Measurements from ENCODE around the gene BCAT1. TPM values are rescaled to one million over a fixed set of nuclear protein-coding genes. Genes with fewer than 3 reads are reported as not detected.

The BCAT1 gene
- total and polyA plus RNA-seq, 2 of the 8 experiments (the other 6 are each of a cell fraction or from before 2014, with no cell fraction given), result 19.7 to 263 TPM

DNA sequence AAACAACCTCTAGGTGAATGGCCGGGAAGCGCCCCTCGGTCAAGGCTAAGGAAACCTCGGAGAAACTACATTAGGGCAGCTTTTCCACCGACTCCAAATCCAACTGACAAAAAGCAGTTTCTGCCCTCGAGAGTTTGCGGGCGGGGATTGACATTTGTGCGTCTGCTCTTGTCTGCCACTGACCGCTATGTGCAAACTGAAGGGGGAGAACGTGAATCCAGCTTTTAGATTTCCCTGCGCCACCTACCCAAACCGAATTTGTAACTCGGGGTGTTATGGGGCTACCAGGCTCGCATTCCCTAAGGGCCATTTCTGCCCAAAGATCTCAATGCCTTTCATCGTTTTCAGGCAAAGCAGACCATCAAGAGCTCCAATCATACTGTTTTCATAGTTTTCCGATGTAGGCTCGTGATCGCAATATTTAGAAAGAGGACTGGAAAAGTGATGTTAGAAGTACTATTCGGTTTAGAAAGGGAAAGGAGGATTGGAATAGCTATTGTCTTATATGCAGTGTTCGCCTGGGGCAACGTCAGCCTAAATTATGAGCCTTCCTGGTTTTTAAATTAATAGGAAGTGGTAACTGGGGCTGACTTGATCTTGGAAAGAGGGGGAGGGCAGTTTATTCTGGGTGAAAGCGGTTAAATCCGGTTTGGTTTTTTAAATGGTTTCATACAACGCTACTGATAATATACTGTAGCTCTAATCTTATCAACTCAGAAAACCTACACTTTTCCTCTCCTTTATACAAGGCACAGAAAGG, 45.4 kb downstream of the BCAT1 start (continued):
- TF ChIP-seq SUZ12 (IDR thresholded peaks at IDR 0.05; ENCODE audit: low read length), result no peak
- no peak for TF ChIP-seq SRF (IDR thresholded peaks at IDR 0.05; ENCODE audit: low read depth, low read length)
- TF ChIP-seq TAF7 (optimal IDR thresholded peaks at IDR 0.05; ENCODE audit: borderline replicate concordance, low read depth, low read length), result no peak
- TF ChIP-seq RXRA (IDR thresholded peaks at IDR 0.05; ENCODE audit: insufficient read depth, low read depth, low read length), result no peak
- TF ChIP-seq CBX8 (IDR thresholded peaks at IDR 0.05; ENCODE audit: borderline replicate concordance, low read depth, low read length), result no peak

Data from H1 (cell line).